ENCODE measurements around the gene PROSER2. TPM values are rescaled to one million over a fixed set of nuclear protein-coding genes. Genes with fewer than 3 reads are reported as not detected.
"Not testable (repeated sequence)": the region's sequence is repeated elsewhere in the genome, so short reads cannot be mapped to it uniquely, and the experiment has no call there.

The PROSER2 gene
- total RNA-seq, 2 donors from 2014 or later, result 29.3 to 58.3 TPM

- no peak for DNase-seq
- no peak overlapping the region for H3K27ac ChIP-seq
- no peak for ATAC-seq
- H3K9me3 ChIP-seq, result no peaks in the 10 kb centered on the region
- no peak for TF ChIP-seq CTCF (IDR thresholded peaks at IDR 0.05)
- no peak for TF ChIP-seq POLR2A (IDR thresholded peaks at IDR 0.05)
- peaks cover 0 to 2% of the 10 kb centered on the region in 2 donors for H3K36me3 ChIP-seq (replicated peaks in 1 of 2; ENCODE audit: insufficient read depth in 1 of 2, low read depth in 2 of 2)
- no peak overlapping the region for H3K4me3 ChIP-seq
- intact Hi-C loops (cut with DNase I), result no loop called here
- WGBS, 2 donors, result 89 to 90% methylated on average over 10 to 13 of the region's 13 CpGs
- H3K27me3 ChIP-seq, result no peaks in the 10 kb centered on the region
- H3K4me1 ChIP-seq, result no peaks in the 10 kb centered on the region
Measured at GRCh38 chr10:11851910-11852309, 28.8 kb downstream of the PROSER2 start.

GRCh38 chr10:11852637-11853036 lies 29.5 kb downstream of the PROSER2 start:
- H3K27ac ChIP-seq; ATAC-seq; DNase-seq; H3K4me1 ChIP-seq; H3K27me3 ChIP-seq; intact Hi-C loops (cut with DNase I); H3K9me3 ChIP-seq; H3K4me3 ChIP-seq; H3K36me3 ChIP-seq (replicated peaks in 1 of 2; ENCODE audit: insufficient read depth in 1 of 2, low read depth in 2 of 2): not testable (repeated sequence)
- WGBS, 2 donors, result 94 to 96% methylated on average over 8 to 13 of the region's 13 CpGs

GRCh38 chr10:11853468-11853867 lies 30.3 kb downstream of the PROSER2 start:
- Histone ChIP-seq H3K27me3 (no peaks in the 10 kb centered on the region), H3K4me3 (no peak overlapping the region), H3K9me3 (no peaks in the 10 kb centered on the region), H3K36me3 (replicated peaks in 1 of 2; ENCODE audit: insufficient read depth in 1 of 2, low read depth in 2 of 2) (peaks cover 0 to 2% of the 10 kb centered on the region in 2 donors), H3K27ac (no peak overlapping the region), H3K4me1 (no peaks in the 10 kb centered on the region)
- DNase-seq, result no peak
- intact Hi-C loops (cut with DNase I), result no loop called here
- no peak for ATAC-seq
- TF ChIP-seq CTCF (IDR thresholded peaks at IDR 0.05), result no peak
- no peak for TF ChIP-seq POLR2A (IDR thresholded peaks at IDR 0.05)
- 89 to 94% methylated on average over 11 of the region's 11 CpGs for WGBS, 2 donors

DNA sequence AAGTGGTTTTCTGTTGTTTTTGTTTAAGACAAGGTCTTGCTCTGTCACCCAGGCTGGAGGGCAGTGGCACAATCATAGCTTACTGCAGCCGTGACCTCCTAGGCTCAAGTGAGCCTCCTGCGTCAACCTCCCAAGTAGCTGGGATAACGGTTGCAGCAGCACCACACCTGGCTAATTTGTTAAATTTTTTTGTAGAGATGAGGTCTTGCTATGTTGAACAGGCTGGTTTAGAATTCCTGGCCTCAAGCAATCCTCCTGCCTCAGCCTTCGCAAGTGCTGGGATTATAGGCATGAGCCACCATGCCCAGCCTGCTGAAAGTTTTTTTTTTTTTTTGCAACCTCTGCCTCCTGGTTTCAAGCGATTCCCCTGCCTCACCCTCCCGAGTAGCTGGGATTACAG lies 31.1 kb downstream of the PROSER2 start:
- H3K4me1 ChIP-seq, result no peaks in the 10 kb centered on the region
- intact Hi-C loops (cut with DNase I), result no loop called here
- H3K36me3 ChIP-seq (replicated peaks in 1 of 2; ENCODE audit: insufficient read depth in 1 of 2, low read depth in 2 of 2), result peaks cover 0 to 1% of the 10 kb centered on the region in 2 donors
- H3K4me3 ChIP-seq, result no peak overlapping the region
- DNase-seq, result no peak
- H3K27ac ChIP-seq, result no peak overlapping the region
- TF ChIP-seq POLR2A (IDR thresholded peaks at IDR 0.05), result no peak
- no peak for TF ChIP-seq CTCF (IDR thresholded peaks at IDR 0.05)
- 93 to 95% methylated on average over 5 to 6 of the region's 6 CpGs for WGBS, 2 donors
- H3K27me3 ChIP-seq, result no peaks in the 10 kb centered on the region
- no peaks in the 10 kb centered on the region for H3K9me3 ChIP-seq
- ATAC-seq, result no peak

DNA sequence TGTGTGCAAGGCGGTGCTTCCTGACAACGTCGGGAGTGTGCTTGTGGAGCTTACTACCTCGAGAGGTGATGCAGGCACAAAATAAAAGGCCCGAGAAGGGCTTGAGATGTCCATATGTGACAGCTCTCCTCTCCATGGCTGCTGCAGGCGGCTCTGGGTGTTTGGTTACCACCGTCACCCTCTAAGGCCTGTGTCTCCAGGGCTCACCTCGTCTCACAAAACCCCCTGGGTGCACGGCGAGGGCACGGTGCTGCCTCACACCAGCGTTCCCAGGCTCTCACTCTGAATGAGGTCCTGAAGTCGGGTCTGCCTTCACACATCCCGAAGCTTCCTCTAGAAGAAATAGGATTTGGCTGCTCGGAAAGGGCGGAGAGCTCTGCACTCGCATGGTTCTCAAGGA lies 32.9 kb downstream of the PROSER2 start:
- H3K4me1 ChIP-seq, result no peaks in the 10 kb centered on the region
- H3K4me3 ChIP-seq, result no peak overlapping the region
- ATAC-seq (no peak), DNase-seq (no peak)
- WGBS, 2 donors, result 85 to 90% methylated on average over 17 of the region's 17 CpGs
- intact Hi-C loops (cut with DNase I), result no loop called here
- H3K27ac ChIP-seq, result no peak overlapping the region
- H3K27me3 ChIP-seq, result no peaks in the 10 kb centered on the region
- no peaks in the 10 kb centered on the region for H3K9me3 ChIP-seq
- H3K36me3 ChIP-seq (replicated peaks in 1 of 2; ENCODE audit: insufficient read depth in 1 of 2, low read depth in 2 of 2), result peaks cover 0 to 1% of the 10 kb centered on the region in 2 donors
- TF ChIP-seq POLR2A (IDR thresholded peaks at IDR 0.05) (no peak), CTCF (IDR thresholded peaks at IDR 0.05) (no peak)

Measured in body of pancreas (tissue), 4 donors.